ENCODE data around the gene ZNF593. TPM values are rescaled to one million over a fixed set of nuclear protein-coding genes. Genes with fewer than 3 reads are reported as not detected.

Gene ZNF593
- total and polyA plus RNA-seq, 8 donors: 10.6 to 138 (median 74.1) TPM; not detected in 1

DNA sequence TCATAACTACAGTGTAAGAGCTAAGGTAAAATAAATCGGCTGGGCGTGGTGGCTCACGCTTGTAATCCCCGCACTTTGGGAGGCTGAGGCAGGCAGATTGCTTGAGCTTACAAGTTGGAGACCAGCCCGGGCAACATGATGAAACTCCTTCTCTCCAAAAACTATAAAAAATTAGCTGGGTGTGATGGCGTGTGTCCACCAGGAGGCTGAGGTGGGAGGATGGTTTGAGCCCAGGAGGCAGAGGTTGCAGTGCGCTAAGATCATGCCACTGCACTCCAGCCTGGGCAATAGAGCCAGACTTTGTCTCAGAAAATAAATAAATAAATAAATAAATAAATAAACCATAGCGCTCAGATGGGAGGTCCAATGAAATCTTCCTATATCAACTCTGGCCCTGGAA is 27.5 kb upstream of the ZNF593 start:
- Histone ChIP-seq H3K9me3 (no peaks in the 10 kb centered on the region), H3K4me3 (no peak overlapping the region), H3K36me3 (no peaks in the 10 kb centered on the region), H3K27me3 (peaks cover 0 to 15% (median 2%) of the 10 kb centered on the region in 3 donors), H3K27ac (no peak overlapping the region), H3K4me1 (peaks cover 0 to 7% (median 3%) of the 10 kb centered on the region in 4 donors)
- intact Hi-C loops (cut with DNase I; ENCODE audit: low total_unique reads): loop anchor here (10.0 kb wide), 1 partner anchor 107 kb away; no protein-coding TSS in a partner anchor
- WGBS, 5 donors: 82 to 90% (median 84%) methylated on average over 8 of the region's 8 CpGs
- DNase-seq: no peak
- TF ChIP-seq POLR2AphosphoS5 (IDR thresholded peaks at IDR 0.05) (no peak), POLR2A (IDR thresholded peaks at IDR 0.05) (no peak), EP300 (IDR thresholded peaks at IDR 0.05) (no peak)
- TF ChIP-seq, protein P1, sequence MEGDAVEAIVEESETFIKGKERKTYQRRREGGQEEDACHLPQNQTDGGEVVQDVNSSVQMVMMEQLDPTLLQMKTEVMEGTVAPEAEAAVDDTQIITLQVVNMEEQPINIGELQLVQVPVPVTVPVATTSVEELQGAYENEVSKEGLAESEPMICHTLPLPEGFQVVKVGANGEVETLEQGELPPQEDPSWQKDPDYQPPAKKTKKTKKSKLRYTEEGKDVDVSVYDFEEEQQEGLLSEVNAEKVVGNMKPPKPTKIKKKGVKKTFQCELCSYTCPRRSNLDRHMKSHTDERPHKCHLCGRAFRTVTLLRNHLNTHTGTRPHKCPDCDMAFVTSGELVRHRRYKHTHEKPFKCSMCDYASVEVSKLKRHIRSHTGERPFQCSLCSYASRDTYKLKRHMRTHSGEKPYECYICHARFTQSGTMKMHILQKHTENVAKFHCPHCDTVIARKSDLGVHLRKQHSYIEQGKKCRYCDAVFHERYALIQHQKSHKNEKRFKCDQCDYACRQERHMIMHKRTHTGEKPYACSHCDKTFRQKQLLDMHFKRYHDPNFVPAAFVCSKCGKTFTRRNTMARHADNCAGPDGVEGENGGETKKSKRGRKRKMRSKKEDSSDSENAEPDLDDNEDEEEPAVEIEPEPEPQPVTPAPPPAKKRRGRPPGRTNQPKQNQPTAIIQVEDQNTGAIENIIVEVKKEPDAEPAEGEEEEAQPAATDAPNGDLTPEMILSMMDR (IDR thresholded peaks at IDR 0.05): no peak

DNA sequence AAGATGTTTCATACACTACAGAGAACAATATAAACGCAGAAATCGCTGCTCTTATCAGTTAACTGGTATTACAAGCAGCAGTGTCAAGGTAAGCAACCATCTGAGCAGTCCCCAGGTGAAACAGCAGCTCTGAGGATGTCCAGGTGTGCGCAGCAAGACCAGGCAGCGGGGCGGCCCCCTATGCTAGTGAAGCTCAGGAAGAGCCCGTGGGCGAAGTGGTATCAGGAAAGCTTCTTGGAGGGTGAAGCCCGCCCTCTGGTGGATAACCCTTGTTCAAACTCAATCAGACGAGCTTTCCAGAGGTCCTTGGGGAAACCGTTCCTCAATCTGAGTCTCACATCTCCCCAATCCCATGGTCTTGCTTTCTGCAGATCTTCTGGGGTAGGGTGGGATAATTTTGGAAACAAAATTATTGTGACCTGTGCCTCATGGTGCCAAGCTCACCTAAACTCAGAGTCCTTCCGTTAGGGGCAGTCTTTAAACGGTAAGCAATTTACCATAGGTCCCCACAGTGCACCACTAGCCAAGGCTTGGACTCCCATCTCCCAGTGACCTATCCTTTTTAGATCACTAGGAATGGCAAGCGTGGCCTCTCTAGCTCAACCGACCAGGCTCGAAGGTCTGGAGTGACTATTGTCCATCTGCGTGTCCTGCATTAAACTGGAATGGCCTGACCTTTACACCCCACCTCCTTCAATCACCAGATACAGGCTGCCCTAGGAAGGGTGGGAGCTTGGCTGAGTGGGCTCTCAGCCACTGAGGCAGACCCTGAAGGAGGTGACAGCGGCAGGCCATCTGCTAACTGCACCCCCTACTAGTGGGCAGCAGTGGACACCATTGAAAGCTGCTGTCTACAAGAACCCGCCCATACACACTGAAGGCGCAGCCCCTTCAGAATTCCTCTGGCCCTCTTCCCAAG is 24.4 kb upstream of the ZNF593 start:
- intact Hi-C loops (cut with DNase I; ENCODE audit: low total_unique reads): loop anchor here (5.0 to 10.0 kb wide), 2 partner anchors 43 to 110 kb away; no protein-coding TSS in a partner anchor

DNA sequence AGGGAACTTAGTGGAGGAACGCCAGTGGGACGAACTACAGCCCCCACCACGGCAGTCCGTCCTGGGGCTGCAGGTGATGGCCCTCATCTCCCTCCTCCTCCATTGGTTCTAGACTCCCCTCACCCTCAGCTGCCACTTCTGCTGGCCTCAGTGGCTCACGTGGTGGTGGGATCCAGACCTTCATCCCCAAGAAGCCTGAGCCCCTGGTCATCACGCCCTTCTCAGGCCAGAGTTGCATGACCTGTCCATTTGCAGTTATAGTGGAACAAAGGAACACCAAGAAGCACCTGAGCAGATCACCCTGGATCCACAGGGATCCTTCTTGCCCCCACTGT is 23.8 kb upstream of the ZNF593 start:
- TF ChIP-seq POLR2A (IDR thresholded peaks at IDR 0.05) (no peak), POLR2AphosphoS5 (IDR thresholded peaks at IDR 0.05) (no peak), EP300 (IDR thresholded peaks at IDR 0.05) (no peak)
- TF ChIP-seq, protein P1 (IDR thresholded peaks at IDR 0.05): no peak
- intact Hi-C loops (cut with DNase I; ENCODE audit: low total_unique reads): loop anchor here (5.0 to 10.0 kb wide), 2 partner anchors 44 to 111 kb away; no protein-coding TSS in a partner anchor

More for the DNA sequence above, 24.4 kb upstream of the ZNF593 start:
- H3K36me3 ChIP-seq: no peaks in the 10 kb centered on the region
- TF ChIP-seq POLR2AphosphoS5 (IDR thresholded peaks at IDR 0.05): no peak
- no peak for TF ChIP-seq POLR2A (IDR thresholded peaks at IDR 0.05)
- TF ChIP-seq, protein P1 (IDR thresholded peaks at IDR 0.05): peak in 5 of 7 experiments; percentile 61 to 86 (median 76)
- TF ChIP-seq EP300 (IDR thresholded peaks at IDR 0.05): no peak
- 19 to 31% (median 27%) methylated on average over 14 to 19 of the region's 19 CpGs for WGBS, 5 donors
- peaks cover 0 to 17% (median 2%) of the 10 kb centered on the region in 3 donors for H3K27me3 ChIP-seq
- no peak overlapping the region for H3K27ac ChIP-seq
- no peak overlapping the region for H3K4me3 ChIP-seq
- H3K9me3 ChIP-seq: no peaks in the 10 kb centered on the region
- H3K4me1 ChIP-seq: peaks cover 0 to 7% (median 3%) of the 10 kb centered on the region in 4 donors
- DNase-seq: peak; percentile 86 to 93

DNA sequence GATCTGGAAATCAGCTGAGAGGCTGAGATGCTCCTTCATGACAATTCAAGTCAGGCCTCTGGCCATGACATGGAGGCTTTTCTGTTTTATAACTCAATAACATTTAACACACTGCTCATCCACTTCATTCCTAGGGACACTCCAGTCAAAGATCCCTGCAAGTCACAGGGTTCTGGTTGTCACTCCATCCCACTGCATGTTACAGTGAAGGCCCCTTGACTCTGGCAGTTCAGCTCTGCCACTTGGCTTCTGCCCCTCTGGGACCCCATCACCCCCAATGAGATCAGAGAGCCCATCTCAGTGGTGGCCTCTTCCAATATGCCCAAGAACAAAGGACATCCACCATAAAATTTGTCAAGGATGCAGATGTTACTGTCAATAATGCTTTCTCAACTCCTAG is 20.8 kb upstream of the ZNF593 start:
- no peak for TF ChIP-seq POLR2AphosphoS5 (IDR thresholded peaks at IDR 0.05)
- no peak for TF ChIP-seq EP300 (IDR thresholded peaks at IDR 0.05)
- TF ChIP-seq POLR2A (IDR thresholded peaks at IDR 0.05): no peak
- TF ChIP-seq, protein P1 (IDR thresholded peaks at IDR 0.05): no peak

More for the DNA sequence above, 23.8 kb upstream of the ZNF593 start:
- Histone ChIP-seq H3K4me1 (peaks cover 0 to 7% (median 3%) of the 10 kb centered on the region in 4 donors), H3K27ac (no peak overlapping the region), H3K27me3 (peaks cover 0 to 23% (median 2%) of the 10 kb centered on the region in 3 donors), H3K4me3 (no peak overlapping the region), H3K36me3 (no peaks in the 10 kb centered on the region), H3K9me3 (no peaks in the 10 kb centered on the region)
- WGBS, 5 donors: 33 to 45% (median 36%) methylated on average over 6 of the region's 6 CpGs
- no peak for DNase-seq

More for the DNA sequence above, 20.8 kb upstream of the ZNF593 start:
- H3K27ac ChIP-seq: no peak overlapping the region
- no peaks in the 10 kb centered on the region for H3K9me3 ChIP-seq
- no peak overlapping the region for H3K4me3 ChIP-seq
- no peaks in the 10 kb centered on the region for H3K36me3 ChIP-seq
- H3K27me3 ChIP-seq: peaks cover 0 to 25% (median 2%) of the 10 kb centered on the region in 3 donors
- intact Hi-C loops (cut with DNase I; ENCODE audit: low total_unique reads): loop anchor here (5.0 to 10.0 kb wide), 2 partner anchors 47 to 114 kb away; no protein-coding TSS in a partner anchor
- H3K4me1 ChIP-seq: peaks cover 0 to 7% (median 3%) of the 10 kb centered on the region in 4 donors
- DNase-seq: no peak

All from stomach (tissue), 9 donors.